Measurements from ENCODE around the gene TLE4.
A peak's percentile ranks its signal among the peaks of the same experiment; 100 is the strongest.

TLE4 gene

DNA sequence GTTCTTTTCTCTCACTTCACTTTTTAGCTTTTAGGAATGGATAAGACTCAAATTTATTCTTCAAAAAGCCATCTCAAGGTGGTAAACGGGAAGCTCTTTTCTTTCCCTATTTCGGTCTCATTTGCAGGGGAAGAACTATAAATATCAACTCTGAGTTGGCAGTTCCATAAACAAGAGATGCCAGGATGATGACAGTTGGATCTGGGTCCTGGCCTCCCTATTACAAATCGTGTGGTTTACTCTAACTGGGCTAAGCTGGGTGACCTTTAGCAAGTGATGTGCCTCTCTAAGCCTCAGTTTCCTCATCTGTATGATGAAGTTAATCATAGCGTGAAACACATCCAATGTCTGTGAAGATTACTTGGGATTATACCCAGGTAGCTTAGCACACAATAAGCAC, 44.2 kb downstream of the TLE4 start:
- Histone ChIP-seq H3K27me3 (ENCODE audit: insufficient read depth, poor library complexity, severe bottlenecking) (no peaks in the 10 kb centered on the region), H3K27ac (replicated peaks) (0 out of 2 replicates have a peak overlapping the region, but pooled peaks have one; percentile 13), H3K4me3 (replicated peaks; ENCODE audit: insufficient read depth, low read length) (no peak overlapping the region)
- no peak for DNase-seq (ENCODE audit: low read depth in 1 of 2, low spot score in 1 of 2)
- TF ChIP-seq GABPA (IDR thresholded peaks at IDR 0.05; ENCODE audit: low read depth) (no peak), SPI1 (IDR thresholded peaks at IDR 0.05; ENCODE audit: borderline replicate concordance, low read depth) (peak; percentile 9; the same call in 1 of the 2 replicates)

DNA sequence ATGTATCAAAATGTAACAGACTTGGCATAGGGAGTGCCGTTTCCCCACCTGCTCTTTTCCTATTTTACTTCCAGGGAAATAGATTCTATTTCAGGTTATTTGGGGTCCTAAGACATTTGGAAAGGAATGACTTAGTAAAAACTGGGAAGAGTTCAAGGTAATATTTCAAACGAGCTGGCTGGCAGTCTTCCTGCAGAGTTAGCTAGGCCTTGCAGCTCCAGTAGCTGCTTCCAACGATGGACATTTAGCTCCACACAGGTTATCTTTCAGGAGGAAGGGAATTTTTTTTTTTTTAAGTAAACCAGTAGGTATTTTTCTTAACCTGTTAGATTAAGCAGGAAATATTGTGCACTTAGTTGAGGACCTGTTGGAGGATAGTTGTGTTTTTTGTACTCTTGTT, 45.2 kb downstream of the TLE4 start:
- H3K27me3 ChIP-seq (ENCODE audit: insufficient read depth, poor library complexity, severe bottlenecking): no peaks in the 10 kb centered on the region
- no peak overlapping the region for H3K27ac ChIP-seq (replicated peaks)
- no peak overlapping the region for H3K4me3 ChIP-seq (replicated peaks; ENCODE audit: insufficient read depth, low read length)
- DNase-seq (ENCODE audit: low read depth in 1 of 2, low spot score in 1 of 2): no peak
- TF ChIP-seq, protein P1, sequence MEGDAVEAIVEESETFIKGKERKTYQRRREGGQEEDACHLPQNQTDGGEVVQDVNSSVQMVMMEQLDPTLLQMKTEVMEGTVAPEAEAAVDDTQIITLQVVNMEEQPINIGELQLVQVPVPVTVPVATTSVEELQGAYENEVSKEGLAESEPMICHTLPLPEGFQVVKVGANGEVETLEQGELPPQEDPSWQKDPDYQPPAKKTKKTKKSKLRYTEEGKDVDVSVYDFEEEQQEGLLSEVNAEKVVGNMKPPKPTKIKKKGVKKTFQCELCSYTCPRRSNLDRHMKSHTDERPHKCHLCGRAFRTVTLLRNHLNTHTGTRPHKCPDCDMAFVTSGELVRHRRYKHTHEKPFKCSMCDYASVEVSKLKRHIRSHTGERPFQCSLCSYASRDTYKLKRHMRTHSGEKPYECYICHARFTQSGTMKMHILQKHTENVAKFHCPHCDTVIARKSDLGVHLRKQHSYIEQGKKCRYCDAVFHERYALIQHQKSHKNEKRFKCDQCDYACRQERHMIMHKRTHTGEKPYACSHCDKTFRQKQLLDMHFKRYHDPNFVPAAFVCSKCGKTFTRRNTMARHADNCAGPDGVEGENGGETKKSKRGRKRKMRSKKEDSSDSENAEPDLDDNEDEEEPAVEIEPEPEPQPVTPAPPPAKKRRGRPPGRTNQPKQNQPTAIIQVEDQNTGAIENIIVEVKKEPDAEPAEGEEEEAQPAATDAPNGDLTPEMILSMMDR (IDR thresholded peaks at IDR 0.05; ENCODE audit: insufficient read depth, low read length): no peak
- TF ChIP-seq GABPA (IDR thresholded peaks at IDR 0.05; ENCODE audit: low read depth) (no peak), SPI1 (IDR thresholded peaks at IDR 0.05; ENCODE audit: borderline replicate concordance, low read depth) (no peak), POLR2AphosphoS5 (IDR thresholded peaks at IDR 0.05; ENCODE audit: low read depth) (no peak)
- TF ChIP-seq, protein P2, sequence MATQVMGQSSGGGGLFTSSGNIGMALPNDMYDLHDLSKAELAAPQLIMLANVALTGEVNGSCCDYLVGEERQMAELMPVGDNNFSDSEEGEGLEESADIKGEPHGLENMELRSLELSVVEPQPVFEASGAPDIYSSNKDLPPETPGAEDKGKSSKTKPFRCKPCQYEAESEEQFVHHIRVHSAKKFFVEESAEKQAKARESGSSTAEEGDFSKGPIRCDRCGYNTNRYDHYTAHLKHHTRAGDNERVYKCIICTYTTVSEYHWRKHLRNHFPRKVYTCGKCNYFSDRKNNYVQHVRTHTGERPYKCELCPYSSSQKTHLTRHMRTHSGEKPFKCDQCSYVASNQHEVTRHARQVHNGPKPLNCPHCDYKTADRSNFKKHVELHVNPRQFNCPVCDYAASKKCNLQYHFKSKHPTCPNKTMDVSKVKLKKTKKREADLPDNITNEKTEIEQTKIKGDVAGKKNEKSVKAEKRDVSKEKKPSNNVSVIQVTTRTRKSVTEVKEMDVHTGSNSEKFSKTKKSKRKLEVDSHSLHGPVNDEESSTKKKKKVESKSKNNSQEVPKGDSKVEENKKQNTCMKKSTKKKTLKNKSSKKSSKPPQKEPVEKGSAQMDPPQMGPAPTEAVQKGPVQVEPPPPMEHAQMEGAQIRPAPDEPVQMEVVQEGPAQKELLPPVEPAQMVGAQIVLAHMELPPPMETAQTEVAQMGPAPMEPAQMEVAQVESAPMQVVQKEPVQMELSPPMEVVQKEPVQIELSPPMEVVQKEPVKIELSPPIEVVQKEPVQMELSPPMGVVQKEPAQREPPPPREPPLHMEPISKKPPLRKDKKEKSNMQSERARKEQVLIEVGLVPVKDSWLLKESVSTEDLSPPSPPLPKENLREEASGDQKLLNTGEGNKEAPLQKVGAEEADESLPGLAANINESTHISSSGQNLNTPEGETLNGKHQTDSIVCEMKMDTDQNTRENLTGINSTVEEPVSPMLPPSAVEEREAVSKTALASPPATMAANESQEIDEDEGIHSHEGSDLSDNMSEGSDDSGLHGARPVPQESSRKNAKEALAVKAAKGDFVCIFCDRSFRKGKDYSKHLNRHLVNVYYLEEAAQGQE (IDR thresholded peaks at IDR 0.05; ENCODE audit: insufficient replicate concordance, low read depth): no peak

DNA sequence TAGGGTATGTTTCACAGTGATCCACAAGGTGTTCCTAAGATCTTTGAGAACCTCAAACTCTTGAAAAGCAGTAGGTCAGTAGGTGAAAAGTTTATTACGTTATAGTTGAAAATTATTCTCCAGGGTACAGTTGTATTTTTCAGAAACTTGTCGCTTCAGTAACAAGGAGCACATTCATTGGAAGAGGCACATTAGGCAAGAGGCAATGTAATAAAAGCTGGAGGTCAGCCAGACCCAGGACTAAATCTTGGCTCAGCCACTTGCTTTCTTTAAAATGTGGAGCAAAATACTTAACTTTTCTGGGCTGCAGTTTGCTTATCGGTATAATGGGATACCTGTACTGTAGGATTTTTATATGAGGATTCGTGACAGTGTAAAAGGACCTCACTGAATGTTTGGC, 45.6 kb downstream of the TLE4 start:
- TF ChIP-seq POLR2AphosphoS5 (IDR thresholded peaks at IDR 0.05; ENCODE audit: low read depth): no peak
- no peak for TF ChIP-seq GABPA (IDR thresholded peaks at IDR 0.05; ENCODE audit: low read depth)
- TF ChIP-seq, protein P1 (IDR thresholded peaks at IDR 0.05; ENCODE audit: insufficient read depth, low read length): no peak
- TF ChIP-seq SPI1 (IDR thresholded peaks at IDR 0.05; ENCODE audit: borderline replicate concordance, low read depth): no peak
- TF ChIP-seq, protein P2 (IDR thresholded peaks at IDR 0.05; ENCODE audit: insufficient replicate concordance, low read depth): no peak
- Histone ChIP-seq H3K27me3 (ENCODE audit: insufficient read depth, poor library complexity, severe bottlenecking) (no peaks in the 10 kb centered on the region), H3K27ac (replicated peaks) (no peak overlapping the region), H3K4me3 (replicated peaks; ENCODE audit: insufficient read depth, low read length) (no peak overlapping the region)
- DNase-seq (ENCODE audit: low read depth in 1 of 2, low spot score in 1 of 2): no peak

DNA sequence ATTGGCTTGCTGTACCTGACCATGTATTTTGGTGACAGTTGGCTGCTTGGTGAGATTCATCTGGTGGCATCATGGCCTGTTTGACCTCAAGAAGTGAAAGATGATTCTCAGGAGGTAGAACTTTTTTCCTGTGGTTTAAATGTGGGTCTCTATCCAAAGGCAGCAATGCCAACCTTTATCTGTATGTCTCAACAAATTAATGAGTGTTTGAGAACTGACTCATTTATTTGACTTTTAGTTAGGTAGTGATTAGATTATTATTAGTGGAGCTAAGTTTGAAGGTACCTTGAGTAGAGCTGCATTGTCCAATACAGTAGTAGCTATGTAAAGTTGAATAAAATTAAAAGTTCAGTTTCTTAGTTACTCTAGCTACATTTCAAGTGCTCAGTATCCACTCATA, 48.2 kb downstream of the TLE4 start:
- TF ChIP-seq POLR2AphosphoS5 (IDR thresholded peaks at IDR 0.05; ENCODE audit: low read depth): no peak
- no peak for TF ChIP-seq SPI1 (IDR thresholded peaks at IDR 0.05; ENCODE audit: borderline replicate concordance, low read depth)
- H3K4me3 ChIP-seq (replicated peaks; ENCODE audit: insufficient read depth, low read length): no peak overlapping the region
- no peaks in the 10 kb centered on the region for H3K27me3 ChIP-seq (ENCODE audit: insufficient read depth, poor library complexity, severe bottlenecking)
- DNase-seq (ENCODE audit: low read depth in 1 of 2, low spot score in 1 of 2): no peak
- no peak overlapping the region for H3K27ac ChIP-seq (replicated peaks)

DNA sequence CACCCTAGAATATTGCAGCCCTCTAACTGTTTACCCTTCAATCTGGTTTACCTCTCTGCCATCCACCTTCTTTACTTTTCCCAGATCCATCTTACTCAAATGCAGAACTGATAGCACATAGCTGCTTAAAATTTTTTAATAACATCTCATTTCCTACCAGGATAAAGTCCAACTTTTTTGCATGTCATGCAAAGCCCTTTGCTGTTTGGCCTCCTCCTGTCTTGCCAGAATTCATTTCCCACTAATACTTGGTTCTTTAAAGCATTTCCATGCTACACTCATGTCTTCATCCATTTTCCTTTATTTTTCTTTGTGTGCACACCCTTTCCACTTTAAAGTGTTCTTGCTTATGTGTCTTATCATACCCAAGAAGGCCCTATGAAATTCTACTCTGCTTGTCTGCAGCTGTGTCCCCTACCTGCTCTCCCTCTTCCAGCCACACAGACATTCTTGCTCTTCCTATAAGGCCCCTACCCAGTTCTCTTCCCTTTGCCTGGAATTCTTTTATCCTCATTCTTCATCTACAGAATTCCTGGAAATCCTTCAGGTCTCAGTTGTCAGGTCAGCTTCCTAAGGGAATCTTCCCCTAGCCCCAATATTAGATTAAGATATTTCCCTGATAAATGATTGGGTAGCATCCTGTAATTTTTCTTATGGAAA, 50.3 kb downstream of the TLE4 start:
- no peak for DNase-seq (ENCODE audit: low read depth in 1 of 2, low spot score in 1 of 2)
- TF ChIP-seq, protein P1 (IDR thresholded peaks at IDR 0.05; ENCODE audit: insufficient read depth, low read length): no peak
- TF ChIP-seq SPI1 (IDR thresholded peaks at IDR 0.05; ENCODE audit: borderline replicate concordance, low read depth): no peak
- TF ChIP-seq, protein P2 (IDR thresholded peaks at IDR 0.05; ENCODE audit: insufficient replicate concordance, low read depth): no peak
- no peak for TF ChIP-seq GABPA (IDR thresholded peaks at IDR 0.05; ENCODE audit: low read depth)
- TF ChIP-seq POLR2AphosphoS5 (IDR thresholded peaks at IDR 0.05; ENCODE audit: low read depth): no peak
- H3K4me3 ChIP-seq (replicated peaks; ENCODE audit: insufficient read depth, low read length): no peak overlapping the region

More for the DNA sequence above, 50.3 kb downstream of the TLE4 start:
- Histone ChIP-seq H3K27ac (replicated peaks) (no peak overlapping the region), H3K27me3 (ENCODE audit: insufficient read depth, poor library complexity, severe bottlenecking) (no peaks in the 10 kb centered on the region)

Data from HL-60 (cell line).